Testis (tissue), 3 donors: ENCODE results near the gene EXOC4. TPM values are rescaled to one million over a fixed set of nuclear protein-coding genes. Genes with fewer than 3 reads are reported as not detected.

ENCODE experiments used
- DNase-seq: peaks from one replicate; pipeline ENCODE4 v3.0.0-alpha.2; 2019
- H3K27ac ChIP-seq, 2 donors: fragments of 200-600 bp; sonication (generic); one replicate each; pipeline ENCODE4 v1.5.1; 2019
- H3K27me3 ChIP-seq: fragments of 200-600 bp; sonication (generic); one replicate; pipeline ENCODE4 v1.5.1; 2019
- H3K36me3 ChIP-seq: fragments of 200-600 bp; sonication (generic); one replicate; pipeline ENCODE4 v1.5.1; 2017; ENCODE audit warnings: low read depth; ENCODE audit errors: missing control alignments
- H3K4me1 ChIP-seq: fragments of 200-600 bp; sonication (generic); one replicate; pipeline ENCODE4 v1.5.1; 2019
- H3K4me3 ChIP-seq, 2 donors: fragments of 200-600 bp; sonication (generic); one replicate each; pipeline ENCODE4 v1.5.1; 2017 to 2019
- H3K9me3 ChIP-seq: fragments of 200-600 bp; sonication (generic); one replicate; pipeline ENCODE4 v1.5.1; 2017
- POLR2A ChIP-seq: fragments of 450-650 bp; IDR thresholded peaks from one replicate; pipeline ENCODE4 v1.6.1; 2017; ENCODE audit warnings: antibody characterized with exemption, mild to moderate bottlenecking, moderate library complexity
- WGBS, 2 donors: methylation state at CpG; one replicate each; pipeline ENCODE4 v1.1.5; 2018; 5-methylcytosine and 5-hydroxymethylcytosine counted together
- intact Hi-C: fragments of 100-400 bp; cut with DNase I; formaldehyde crosslinking; loops from one replicate; pipeline ENCODE4 v1.15.1; 2023; ENCODE audit warnings: low total_unique reads
- polyA plus RNA-seq: library from polyadenylated mRNA; stranded (reverse); fragments of 350-450 nt; fragmentation: Illumina TruSeq; extraction: RNeasy Lipid Tissue Mini Kit (QIAGEN cat#74804); gene quantifications from one replicate; pipeline ENCODE4 v1.2.3, GENCODE V29; 2014; ENCODE audit warnings: low read depth, low replicate concordance; ENCODE audit not compliant: insufficient read depth
- total RNA-seq, 2 donors: library from RNA; depleted of rRNA; stranded (reverse); fragments of >200 nt; gene quantifications; one replicate each; pipeline ENCODE4 v1.2.3, GENCODE V29; 2016
- TF ChIP-seq, protein P1 (sequence below), 3 experiments: fragments of 450-650 bp in 2 of 3; fragments of 200-600 bp in 1 of 3; sonication (generic) in 1 of 3; IDR thresholded peaks; one replicate each; pipeline ENCODE4 v1.5.1; 2016 to 2019; ENCODE audit warnings: antibody characterized with exemption in 3 of 3, mild to moderate bottlenecking in 2 of 3, moderate library complexity in 1 of 3

EXOC4 gene
- total and polyA plus RNA-seq, 3 donors from 2014 or later = 47.4 to 169 (median 142) TPM

DNA sequence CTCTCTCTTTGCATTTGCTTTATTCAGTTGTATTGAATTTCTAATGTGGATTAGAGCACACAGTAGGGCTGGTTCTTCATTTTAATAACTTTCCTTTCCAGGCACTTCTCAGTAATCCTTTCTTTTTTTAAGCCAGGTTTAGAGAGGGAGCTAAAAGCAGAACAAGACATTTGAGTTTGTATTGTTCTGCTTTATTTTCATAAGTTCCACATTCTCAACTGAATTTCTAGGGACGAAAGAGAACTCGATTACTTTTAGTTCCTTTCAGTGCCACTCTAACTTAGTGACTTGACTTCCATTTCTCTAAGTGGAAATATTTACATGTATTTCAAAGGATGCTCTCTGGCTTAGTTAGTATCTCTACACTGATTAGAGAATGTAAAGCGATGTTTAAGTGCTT lies 145.6 kb downstream of the EXOC4 start:
- intact Hi-C loops = no loop called here
- 86 to 92% methylated on average over 3 of the region's 3 CpGs for WGBS, 2 donors

DNA sequence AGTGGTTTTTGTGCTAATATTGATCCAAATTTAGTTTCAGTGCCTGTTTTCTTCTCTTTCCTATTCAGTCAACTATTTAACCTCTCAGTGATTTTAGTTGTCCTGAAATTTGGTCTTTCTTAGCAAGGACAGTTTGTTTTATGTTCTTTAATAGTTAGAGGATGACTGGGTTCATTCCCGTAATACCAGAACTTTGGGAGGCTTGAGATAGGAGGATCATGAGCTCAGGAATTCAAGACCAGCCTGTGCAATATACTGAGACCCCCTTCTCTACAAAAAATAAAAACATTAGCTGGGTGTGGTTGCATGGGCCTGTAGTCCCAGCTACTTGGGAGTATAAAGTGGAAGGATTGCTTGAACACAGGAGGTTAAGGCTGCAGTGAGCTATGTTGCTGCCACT lies 148.3 kb downstream of the EXOC4 start:
- Histone ChIP-seq H3K27ac (no peak overlapping the region), H3K9me3 (no peaks in the 10 kb centered on the region), H3K27me3 (no peaks in the 10 kb centered on the region), H3K4me1 (no peaks in the 10 kb centered on the region), H3K36me3 (no peaks in the 10 kb centered on the region), H3K4me3 (no peak overlapping the region)
- no peak for DNase-seq
- TF ChIP-seq POLR2A = no peak
- TF ChIP-seq, protein P1, sequence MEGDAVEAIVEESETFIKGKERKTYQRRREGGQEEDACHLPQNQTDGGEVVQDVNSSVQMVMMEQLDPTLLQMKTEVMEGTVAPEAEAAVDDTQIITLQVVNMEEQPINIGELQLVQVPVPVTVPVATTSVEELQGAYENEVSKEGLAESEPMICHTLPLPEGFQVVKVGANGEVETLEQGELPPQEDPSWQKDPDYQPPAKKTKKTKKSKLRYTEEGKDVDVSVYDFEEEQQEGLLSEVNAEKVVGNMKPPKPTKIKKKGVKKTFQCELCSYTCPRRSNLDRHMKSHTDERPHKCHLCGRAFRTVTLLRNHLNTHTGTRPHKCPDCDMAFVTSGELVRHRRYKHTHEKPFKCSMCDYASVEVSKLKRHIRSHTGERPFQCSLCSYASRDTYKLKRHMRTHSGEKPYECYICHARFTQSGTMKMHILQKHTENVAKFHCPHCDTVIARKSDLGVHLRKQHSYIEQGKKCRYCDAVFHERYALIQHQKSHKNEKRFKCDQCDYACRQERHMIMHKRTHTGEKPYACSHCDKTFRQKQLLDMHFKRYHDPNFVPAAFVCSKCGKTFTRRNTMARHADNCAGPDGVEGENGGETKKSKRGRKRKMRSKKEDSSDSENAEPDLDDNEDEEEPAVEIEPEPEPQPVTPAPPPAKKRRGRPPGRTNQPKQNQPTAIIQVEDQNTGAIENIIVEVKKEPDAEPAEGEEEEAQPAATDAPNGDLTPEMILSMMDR (IDR thresholded peaks at IDR 0.05) = no peak
- intact Hi-C loops = no loop called here
- WGBS, 2 donors = 81 to 100% methylated on average over 1 of the region's 1 CpG

More for the DNA sequence above, 145.6 kb downstream of the EXOC4 start:
- Histone ChIP-seq H3K9me3 (no peaks in the 10 kb centered on the region), H3K27ac (no peak overlapping the region), H3K4me1 (no peaks in the 10 kb centered on the region), H3K36me3 (no peaks in the 10 kb centered on the region), H3K27me3 (no peaks in the 10 kb centered on the region), H3K4me3 (no peak overlapping the region)
- no peak for TF ChIP-seq POLR2A
- TF ChIP-seq, protein P1 (IDR thresholded peaks at IDR 0.05) = no peak
- no peak for DNase-seq

DNA sequence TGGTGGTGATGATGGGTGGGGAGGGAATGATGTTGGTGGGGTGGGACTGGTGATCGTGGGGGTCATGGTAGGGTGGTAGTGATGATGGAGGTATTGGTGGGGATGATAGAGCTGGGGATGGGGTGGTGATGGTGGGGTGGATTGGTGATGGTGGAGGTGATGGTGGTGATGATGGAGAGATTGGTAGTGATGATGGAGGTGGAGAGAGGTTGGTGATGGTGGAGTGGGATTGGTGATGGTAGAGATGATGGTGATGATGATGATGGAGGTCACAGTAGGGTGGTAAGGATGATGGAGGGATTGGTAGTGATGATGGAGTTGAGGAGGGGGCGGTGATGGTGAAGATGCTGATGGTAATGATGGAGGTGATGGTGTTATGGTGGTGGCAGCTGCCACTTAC lies 155.3 kb downstream of the EXOC4 start:
- Histone ChIP-seq H3K36me3 (no peaks in the 10 kb centered on the region), H3K9me3 (no peaks in the 10 kb centered on the region), H3K4me3 (no peak overlapping the region), H3K27me3 (no peaks in the 10 kb centered on the region), H3K4me1 (peaks cover 4% of the 10 kb centered on the region), H3K27ac (no peak overlapping the region)
- intact Hi-C loops = no loop called here
- DNase-seq = no peak
- WGBS, 2 donors = 98 to 100% methylated on average over 2 of the region's 2 CpGs
- no peak for TF ChIP-seq POLR2A
- TF ChIP-seq, protein P1 (IDR thresholded peaks at IDR 0.05) = no peak

DNA sequence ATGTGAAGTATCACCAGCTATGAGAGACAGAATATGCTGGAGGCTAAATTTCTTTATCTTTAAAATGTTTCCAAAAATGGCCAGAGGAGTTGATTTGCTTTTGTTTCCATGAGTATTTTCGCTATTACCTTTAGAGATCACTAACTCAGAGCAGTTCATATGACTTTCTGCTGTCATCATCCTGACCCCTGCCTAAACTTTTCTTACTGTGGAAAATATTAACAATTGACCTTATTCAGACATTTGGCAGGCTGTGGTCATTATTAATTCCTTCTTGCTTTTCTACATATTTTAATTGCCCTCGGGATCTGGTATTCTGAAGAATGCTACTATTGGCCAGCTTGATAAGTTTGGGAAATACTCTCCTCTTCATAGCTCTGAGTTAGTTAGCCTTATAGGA lies 156.5 kb downstream of the EXOC4 start:
- H3K27me3 ChIP-seq = no peaks in the 10 kb centered on the region
- TF ChIP-seq, protein P1 (IDR thresholded peaks at IDR 0.05) = no peak
- TF ChIP-seq POLR2A = no peak
- no peak overlapping the region for H3K27ac ChIP-seq
- H3K9me3 ChIP-seq = no peaks in the 10 kb centered on the region
- intact Hi-C loops = no loop called here
- DNase-seq = no peak
- 53 to 68% methylated on average over 2 of the region's 2 CpGs for WGBS, 2 donors
- H3K36me3 ChIP-seq = no peaks in the 10 kb centered on the region
- H3K4me3 ChIP-seq = no peak overlapping the region
- H3K4me1 ChIP-seq = peaks cover 4% of the 10 kb centered on the region

DNA sequence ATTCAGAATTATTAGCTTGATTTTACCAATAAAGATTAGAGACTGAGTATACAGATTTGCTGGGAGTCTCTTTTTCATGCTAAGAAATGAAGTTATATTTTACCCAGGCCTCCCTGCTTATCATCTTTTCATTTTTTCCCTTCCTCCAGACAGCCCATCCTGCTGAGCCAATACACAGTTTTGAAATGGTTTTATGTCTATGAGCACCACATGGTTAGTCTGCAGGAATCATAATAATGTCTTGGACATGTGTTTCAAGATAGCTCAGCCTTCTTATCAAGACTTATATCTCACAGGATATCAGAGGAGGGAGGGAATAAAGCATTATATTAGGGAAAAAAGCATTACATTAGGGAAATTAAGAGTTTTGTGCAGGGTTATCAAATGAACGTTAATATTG lies 157.1 kb downstream of the EXOC4 start:
- DNase-seq = no peak
- Histone ChIP-seq H3K4me1 (peaks cover 4% of the 10 kb centered on the region), H3K27ac (no peak overlapping the region), H3K4me3 (no peak overlapping the region), H3K9me3 (no peaks in the 10 kb centered on the region), H3K36me3 (no peaks in the 10 kb centered on the region), H3K27me3 (no peaks in the 10 kb centered on the region)
- TF ChIP-seq POLR2A = no peak
- TF ChIP-seq, protein P1 (IDR thresholded peaks at IDR 0.05) = no peak
- intact Hi-C loops = no loop called here
- 80 to 88% methylated on average over 1 of the region's 1 CpG for WGBS, 2 donors
